ENCODE measurements around the gene TRPM3.
"Not testable (repeated sequence)": the region's sequence is repeated elsewhere in the genome, so short reads cannot be mapped to it uniquely, and the experiment has no call there.

Gene TRPM3

DNA sequence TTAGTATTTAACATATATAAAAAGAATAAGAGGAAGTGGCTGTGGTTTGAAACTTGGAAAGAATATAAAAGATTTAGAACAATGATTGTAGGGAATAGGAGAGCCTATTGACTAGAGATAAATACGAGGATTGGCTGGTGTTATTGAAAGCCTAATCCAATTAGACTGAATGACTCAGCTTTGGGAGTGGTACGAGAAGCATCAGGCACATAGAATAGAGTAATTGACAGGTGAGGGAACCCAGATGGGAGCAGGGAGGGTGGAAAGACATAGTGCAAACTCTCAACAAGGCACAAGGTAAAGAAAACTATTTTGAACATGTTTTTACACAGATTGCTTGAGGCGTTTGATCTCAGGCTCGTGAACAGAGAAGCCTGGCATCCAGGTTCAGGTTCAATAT is 368.1 kb downstream of the TRPM3 start:
- no peak for DNase-seq (ENCODE audit: low spot score)

- DNase-seq (ENCODE audit: low spot score): no peak
Observed at GRCh38 chr9:70749066-70749465, 372.4 kb downstream of the TRPM3 start.

GRCh38 chr9:70747261-70747718 is 374.1 kb downstream of the TRPM3 start:
- peak; percentile 20 for DNase-seq (ENCODE audit: low spot score)

- DNase-seq (ENCODE audit: low spot score): no peak
Observed at GRCh38 chr9:70746760-70747159, 374.7 kb downstream of the TRPM3 start.

GRCh38 chr9:70746316-70746715 is 375.1 kb downstream of the TRPM3 start:
- DNase-seq (ENCODE audit: low spot score): no peak

DNA sequence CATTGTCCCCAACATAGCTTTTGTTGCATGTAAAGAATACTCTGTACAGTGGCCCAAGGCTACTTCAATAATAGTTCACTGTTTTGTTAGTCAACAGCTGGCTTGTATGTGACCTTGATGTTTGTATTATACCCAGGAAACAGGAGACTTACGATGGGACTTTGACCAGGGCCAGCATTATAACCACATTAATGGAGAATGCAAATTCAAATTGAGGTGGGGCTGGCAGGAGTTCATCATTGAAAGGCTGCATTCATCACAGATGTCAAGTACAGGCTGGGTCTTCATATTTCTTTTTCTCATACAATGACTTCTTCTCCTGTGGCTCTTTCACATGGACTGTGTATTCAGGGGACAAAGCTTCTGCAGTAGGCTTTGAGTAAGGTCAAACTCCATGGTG is 396.6 kb downstream of the TRPM3 start:
- not testable (repeated sequence) for DNase-seq (ENCODE audit: low spot score)

DNA sequence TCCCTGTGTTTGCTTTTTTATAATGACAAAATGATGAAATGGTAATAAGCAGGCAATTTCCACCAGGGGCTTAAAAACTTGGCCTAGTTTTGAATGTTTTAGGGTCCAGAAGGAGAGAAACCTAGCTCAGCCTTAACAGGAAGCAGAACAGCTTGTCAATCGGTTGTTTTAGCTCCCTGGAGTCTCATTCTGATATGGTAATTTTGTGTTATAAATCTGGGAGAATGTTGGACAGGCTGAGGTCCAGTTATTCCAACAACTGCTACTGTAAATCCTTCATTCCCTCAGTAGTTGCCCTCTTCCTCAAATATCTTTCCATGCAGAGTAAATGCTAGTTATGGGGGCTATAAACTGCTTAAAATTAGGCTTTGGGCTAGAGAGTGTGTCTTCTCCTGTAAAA is 397.4 kb downstream of the TRPM3 start:
- not testable (repeated sequence) for DNase-seq (ENCODE audit: low spot score)

DNA sequence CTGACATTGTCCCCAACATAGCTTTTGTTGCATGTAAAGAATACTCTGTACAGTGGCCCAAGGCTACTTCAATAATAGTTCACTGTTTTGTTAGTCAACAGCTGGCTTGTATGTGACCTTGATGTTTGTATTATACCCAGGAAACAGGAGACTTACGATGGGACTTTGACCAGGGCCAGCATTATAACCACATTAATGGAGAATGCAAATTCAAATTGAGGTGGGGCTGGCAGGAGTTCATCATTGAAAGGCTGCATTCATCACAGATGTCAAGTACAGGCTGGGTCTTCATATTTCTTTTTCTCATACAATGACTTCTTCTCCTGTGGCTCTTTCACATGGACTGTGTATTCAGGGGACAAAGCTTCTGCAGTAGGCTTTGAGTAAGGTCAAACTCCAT is 414.6 kb downstream of the TRPM3 start:
- DNase-seq (ENCODE audit: low spot score): not testable (repeated sequence)

DNA sequence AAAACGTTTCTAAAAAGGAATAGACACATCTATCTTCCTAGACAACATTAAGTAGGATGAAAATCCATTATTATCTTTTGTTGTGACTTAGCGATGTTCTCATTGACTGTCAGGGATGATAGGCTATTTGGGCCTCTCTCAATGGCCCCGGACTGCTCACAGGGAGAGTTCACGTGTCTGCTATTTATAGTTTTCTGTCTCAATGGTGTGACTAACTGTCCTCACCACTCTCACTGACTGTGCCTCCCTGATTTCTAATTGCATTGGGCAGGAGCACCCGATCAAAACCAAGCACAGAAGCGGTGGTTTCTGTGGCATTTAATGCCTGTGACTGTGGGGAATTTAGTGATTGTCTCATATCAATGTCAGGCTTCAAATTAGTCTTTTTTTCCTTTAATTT is 420.3 kb downstream of the TRPM3 start:
- no peak for DNase-seq (ENCODE audit: low spot score)

DNA sequence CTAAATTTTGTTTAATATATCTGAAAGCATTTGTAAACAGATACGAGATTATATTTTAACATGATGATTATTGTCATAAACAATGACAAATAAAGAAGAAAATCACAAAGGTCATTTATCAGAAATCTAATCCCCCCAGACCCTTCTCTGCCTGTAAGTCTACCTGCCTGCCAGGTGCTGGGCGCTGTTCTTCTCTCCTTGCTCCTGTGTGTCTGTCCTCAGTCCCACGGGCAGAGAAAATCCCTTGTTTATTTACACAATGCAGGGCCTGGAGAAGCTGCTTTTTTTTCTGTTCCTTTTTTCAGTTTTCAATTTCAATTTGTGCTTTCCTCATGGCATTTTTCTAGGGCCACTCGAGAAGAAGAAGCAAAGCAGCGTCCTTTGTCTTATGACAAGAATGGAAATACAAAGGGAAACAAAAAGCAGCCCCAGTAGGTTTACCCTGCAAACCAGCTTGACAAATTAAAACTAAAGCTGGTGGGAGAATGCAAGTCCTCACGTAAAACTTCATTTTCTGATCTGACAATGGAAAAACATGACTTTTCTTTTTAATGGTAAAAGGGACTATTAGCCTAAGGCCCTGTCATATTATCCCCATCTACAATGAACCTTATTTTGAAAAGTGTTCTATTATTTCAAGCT is 424.6 kb downstream of the TRPM3 start:
- DNase-seq (ENCODE audit: low spot score): no peak

- DNase-seq (ENCODE audit: low spot score): no peak
Observed at GRCh38 chr9:70694758-70695157, 426.7 kb downstream of the TRPM3 start.

DNA sequence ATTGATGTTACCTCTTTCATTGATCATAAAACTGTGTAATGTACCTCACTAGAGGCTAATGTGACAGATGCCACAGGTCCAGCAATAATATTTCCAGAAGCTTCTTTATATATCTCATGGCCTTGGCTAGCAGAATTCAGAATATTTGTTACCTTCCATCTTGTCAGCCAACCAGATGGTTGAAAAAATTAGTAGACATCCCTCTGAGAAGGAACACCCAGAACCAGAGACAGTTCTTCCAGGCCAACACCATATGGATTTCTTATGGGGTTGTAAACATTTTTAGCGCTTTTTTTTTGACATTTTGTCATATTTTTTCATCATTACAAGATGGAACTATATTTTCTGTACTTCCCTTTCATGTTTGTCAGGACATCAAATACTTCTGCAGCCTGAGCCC is 428.2 kb downstream of the TRPM3 start:
- no peak for DNase-seq (ENCODE audit: low spot score)

DNA sequence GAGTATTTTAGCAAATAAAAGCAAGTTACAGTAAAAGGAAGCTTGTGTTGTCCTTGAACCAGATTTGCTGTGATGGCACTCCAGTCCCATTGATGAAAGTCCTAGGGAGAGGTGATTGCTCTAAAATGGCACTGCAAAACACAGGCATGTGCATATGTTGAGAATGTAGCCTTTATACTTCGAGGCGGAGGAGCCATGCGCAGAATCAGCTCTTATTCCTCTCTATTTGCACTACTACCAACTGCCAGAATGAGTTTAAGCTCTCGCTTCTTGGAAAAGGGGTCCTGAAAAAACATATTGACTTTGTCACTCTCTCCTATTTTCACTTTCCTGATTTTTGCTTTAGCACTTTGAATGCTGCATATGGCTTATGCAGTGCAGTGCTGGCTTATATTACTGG is 429.0 kb downstream of the TRPM3 start:
- no peak for DNase-seq (ENCODE audit: low spot score)

GRCh38 chr9:70688704-70689103 is 432.7 kb downstream of the TRPM3 start:
- DNase-seq (ENCODE audit: low spot score): no peak

DNA sequence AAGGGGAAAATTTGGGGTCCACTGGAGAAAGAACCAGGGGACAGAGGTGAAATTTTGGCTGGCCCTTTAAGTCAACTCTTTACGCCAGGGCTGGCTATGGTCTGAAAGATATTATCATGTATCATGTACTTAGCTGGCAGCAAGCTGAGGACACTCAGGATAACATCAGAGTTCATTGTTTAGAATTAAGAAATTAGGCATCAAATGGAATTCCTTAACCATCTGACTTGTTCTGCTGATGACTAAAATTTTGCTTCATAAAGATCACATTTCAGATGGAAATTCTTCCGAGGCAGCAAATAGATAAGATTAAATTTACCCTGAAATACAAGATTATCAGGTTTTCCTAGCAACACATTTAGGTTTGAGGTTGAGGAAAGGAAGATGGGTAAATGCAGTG is 437.6 kb downstream of the TRPM3 start:
- no peak for DNase-seq (ENCODE audit: low spot score)

DNA sequence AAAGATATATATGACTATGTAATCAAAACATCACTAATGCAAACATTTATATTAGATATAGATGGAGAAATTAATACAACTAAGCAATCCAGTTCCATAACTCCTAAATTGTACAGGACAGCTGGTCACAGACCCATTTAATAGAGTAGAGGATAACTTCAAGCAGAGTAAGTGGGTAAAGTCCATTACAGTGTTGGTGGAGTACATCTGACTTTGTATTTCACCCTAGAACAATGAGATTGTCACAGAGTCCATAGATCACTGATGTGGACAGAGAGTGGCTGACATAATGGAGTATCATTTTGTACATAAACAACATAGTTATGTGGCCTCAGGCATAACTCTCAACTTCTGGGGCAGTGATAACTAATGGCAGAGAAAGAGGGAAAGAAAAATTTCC is 439.1 kb downstream of the TRPM3 start:
- no peak for DNase-seq (ENCODE audit: low spot score)

DNA sequence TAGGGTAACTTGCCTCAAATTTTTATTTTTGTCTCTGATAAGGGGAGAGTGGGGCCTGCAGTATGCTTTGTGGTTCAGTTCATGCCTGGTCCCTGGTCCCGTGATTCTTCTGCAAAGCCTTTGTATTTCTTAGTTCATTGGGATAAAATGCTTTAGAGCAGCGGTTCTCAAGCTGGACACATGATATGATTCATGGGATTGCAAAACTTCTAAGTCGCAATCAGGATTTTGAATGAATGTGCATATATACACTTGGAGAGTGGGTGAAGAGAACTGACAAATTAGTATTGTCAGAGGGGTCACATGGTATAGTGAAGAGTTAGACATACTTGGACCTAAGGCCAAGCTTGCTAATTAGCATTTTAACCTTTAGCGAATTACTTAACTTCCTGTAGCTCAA is 441.6 kb downstream of the TRPM3 start:
- DNase-seq (ENCODE audit: low spot score): no peak

DNA sequence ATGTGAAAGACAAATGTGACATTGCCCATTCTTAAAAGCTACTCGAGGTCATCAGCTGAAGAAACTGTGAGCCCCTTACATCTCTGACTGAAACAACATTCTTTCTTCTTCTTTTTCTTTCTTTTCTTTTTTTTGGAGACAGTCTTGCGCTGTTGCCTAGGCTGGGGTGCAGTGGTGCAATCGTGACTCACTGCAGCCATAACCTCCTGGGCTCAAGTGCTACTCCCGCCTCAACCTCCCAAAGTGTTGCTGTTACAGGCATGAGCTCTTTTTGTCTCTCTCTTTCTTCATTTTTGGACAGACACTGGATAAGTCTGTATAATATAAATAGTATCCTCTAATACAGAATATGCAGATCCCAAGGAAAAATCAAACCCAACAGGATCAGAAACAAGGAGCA is 443.3 kb downstream of the TRPM3 start:
- DNase-seq (ENCODE audit: low spot score): no peak

DNA sequence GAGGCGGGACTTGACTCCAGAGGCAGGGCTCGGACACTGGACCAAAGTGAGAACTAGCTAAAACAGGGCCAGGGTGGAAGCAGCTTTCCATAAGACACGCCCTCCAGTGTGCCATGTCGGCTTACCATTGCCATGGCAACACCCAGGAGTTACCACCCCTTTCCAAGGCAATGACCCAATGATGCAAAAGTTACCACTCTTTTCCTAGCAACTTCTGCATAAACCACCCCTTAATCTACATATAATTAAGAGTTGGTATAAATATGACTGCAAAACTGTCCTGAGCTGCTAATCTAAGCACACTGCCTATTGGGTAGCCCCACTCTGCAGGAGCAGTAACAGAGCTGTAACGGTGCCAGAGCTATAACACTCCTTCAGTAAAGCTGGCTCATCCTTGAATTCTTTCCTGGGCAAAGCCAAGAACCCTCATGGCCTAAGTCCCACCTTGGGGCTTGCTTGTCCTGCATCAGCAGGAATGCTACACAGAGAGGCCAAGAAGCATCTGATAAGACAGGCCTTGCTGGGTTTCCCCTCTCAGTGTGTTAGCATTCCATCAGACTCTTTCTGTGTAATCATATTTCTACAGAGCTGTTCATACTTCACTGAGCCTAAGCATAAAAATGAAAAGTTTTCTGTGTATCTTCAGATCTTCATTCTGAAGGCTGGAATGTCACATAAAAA is 444.2 kb downstream of the TRPM3 start:
- no peak for DNase-seq (ENCODE audit: low spot score)

DNA sequence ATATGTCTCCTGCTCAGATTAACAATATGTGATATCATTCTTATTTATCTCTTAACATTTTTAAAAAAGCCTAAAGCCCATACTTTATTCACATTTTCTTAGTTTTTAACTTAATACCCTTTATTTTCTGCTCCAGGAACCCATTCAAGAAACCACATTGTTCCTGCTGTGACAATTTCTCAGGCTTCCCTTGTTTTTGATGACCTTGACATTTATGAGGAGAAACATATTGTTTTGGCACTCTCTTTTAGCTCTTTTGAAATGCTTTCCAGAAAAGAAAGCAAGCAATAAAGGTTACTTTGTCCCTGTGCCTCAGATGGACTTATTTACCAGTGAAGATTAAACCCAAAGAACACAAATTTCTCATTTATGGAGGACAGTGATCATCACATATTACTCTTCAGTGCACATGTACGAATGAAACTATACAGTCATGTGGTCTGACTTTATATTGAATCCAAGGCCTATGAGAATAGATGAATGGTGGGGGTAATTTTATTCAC is 445.5 kb downstream of the TRPM3 start:
- no peak for DNase-seq (ENCODE audit: low spot score)

- DNase-seq (ENCODE audit: low spot score): no peak
Observed at GRCh38 chr9:70673844-70674243, 447.6 kb downstream of the TRPM3 start.

GRCh38 chr9:70672161-70672649 is 449.2 kb downstream of the TRPM3 start:
- DNase-seq (ENCODE audit: low spot score): no peak

DNA sequence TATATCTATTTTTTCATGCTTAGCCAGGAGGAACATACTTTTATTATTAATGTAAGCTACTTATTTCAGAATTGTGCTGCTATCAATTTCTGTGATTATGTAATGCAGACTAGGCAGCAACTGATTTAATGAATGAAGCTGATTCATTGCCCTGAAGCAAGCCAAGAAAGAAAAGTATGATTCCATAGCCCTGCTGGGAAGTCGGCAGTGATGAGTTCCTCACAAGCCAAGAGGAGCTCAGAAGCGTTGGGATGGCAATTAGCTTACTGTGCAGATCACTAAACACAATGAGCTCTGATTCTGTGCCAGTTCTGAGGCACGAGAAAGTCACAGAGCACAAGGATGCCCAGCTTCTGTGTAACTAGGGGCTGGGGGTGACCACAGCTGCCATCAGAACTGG is 452.7 kb downstream of the TRPM3 start:
- no peak for DNase-seq (ENCODE audit: low spot score)

DNA sequence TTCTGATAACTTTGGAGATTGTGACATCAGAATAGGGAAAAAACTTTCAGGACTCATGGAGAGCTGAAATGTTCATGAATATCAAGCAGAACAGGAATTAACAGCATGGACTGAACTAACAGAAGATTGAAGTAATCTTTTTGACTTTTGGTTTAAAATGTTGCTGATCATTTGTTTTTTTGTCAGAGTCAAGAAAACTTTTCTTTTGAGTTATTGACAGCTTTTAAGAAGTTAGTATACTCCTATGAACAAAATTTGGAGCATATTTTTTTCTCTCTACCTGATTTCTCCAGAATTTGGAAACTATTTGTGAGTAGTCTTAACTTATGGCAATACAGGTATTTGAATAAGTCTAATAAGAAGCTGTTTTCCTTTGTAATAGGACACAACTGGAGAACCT is 462.7 kb downstream of the TRPM3 start:
- no peak for DNase-seq (ENCODE audit: low spot score)

All from kidney tubule cell (primary cell).